Neural cell (in vitro differentiated cells): Measurements from ENCODE around the gene RIPK1. TPM values are rescaled to one million over a fixed set of nuclear protein-coding genes. Genes with fewer than 3 reads are reported as not detected.

Source experiments
- H2AFZ ChIP-seq: fragments of 200-600, 300-800 bp; sonication (generic), shearing (Covaris generic); 2 replicates; pipeline ENCODE4 v1.6.0; 2014; ENCODE audit warnings: low read depth, mild to moderate bottlenecking, antibody characterized with exemption, low read length, moderate library complexity
- H3F3A ChIP-seq: fragments of 200-600 bp; shearing (Covaris generic); 2 replicates; pipeline ENCODE4 v1.6.1; 2016; ENCODE audit warnings: mild to moderate bottlenecking, moderate library complexity, mixed read lengths, antibody characterized with exemption, low read length; ENCODE audit not compliant: insufficient read depth, poor library complexity, severe bottlenecking
- H3K27ac ChIP-seq: fragments of 200-600, 300-800 bp; sonication (generic), shearing (Covaris generic); 2 replicates; pipeline ENCODE4 v1.5.1; 2014; ENCODE audit warnings: mild to moderate bottlenecking, low read length, moderate library complexity
- H3K27me3 ChIP-seq: fragments of 300-800, 200-600 bp; sonication (generic), shearing (Covaris generic); 2 replicates; pipeline ENCODE4 v1.6.0; 2014; ENCODE audit warnings: mild to moderate bottlenecking, low read depth, low read length, moderate library complexity; ENCODE audit not compliant: insufficient read depth
- H3K36me3 ChIP-seq: fragments of 300-800, 200-600 bp; sonication (generic), shearing (Covaris generic); 2 replicates; pipeline ENCODE4 v1.5.1; 2014; ENCODE audit warnings: mild to moderate bottlenecking, antibody characterized with exemption, low read length, moderate library complexity; ENCODE audit not compliant: insufficient read depth
- H3K4me2 ChIP-seq: fragments of 300-800, 200-600 bp; sonication (generic), shearing (Covaris generic); 2 replicates; pipeline ENCODE4 v1.6.0; 2014; ENCODE audit warnings: mild to moderate bottlenecking, low read length
- H3K4me3 ChIP-seq: fragments of 300-800, 200-600 bp; sonication (generic), shearing (Covaris generic); 2 replicates; pipeline ENCODE4 v1.5.1; 2014; ENCODE audit warnings: mild to moderate bottlenecking, low read length, moderate library complexity
- H3K79me2 ChIP-seq: fragments of 200-600 bp; shearing (Covaris generic); replicated peaks from 2 replicates; pipeline ENCODE4 v1.6.0; 2014; ENCODE audit warnings: mild to moderate bottlenecking, low read length, moderate library complexity; ENCODE audit not compliant: insufficient read depth
- H3K9ac ChIP-seq: fragments of 300-800, 200-600 bp; sonication (generic), shearing (Covaris generic); 2 replicates; pipeline ENCODE4 v1.6.1; 2016; ENCODE audit warnings: mild to moderate bottlenecking, low read length, mixed read lengths
- H3K9me2 ChIP-seq: fragments of 200-600 bp; shearing (Covaris generic); 2 replicates; pipeline ENCODE4 v1.6.1; 2016; ENCODE audit warnings: mild to moderate bottlenecking, low read length, mixed read lengths; ENCODE audit not compliant: insufficient read depth
- H3K9me3 ChIP-seq: fragments of 200-600, 300-800 bp; sonication (generic), shearing (Covaris generic); 2 replicates; pipeline ENCODE4 v1.6.1; 2016; ENCODE audit warnings: mild to moderate bottlenecking, mixed run types, low read length, moderate library complexity, mixed read lengths
- H4K20me1 ChIP-seq: fragments of 200-600 bp; shearing (Covaris generic); 2 replicates; pipeline ENCODE4 v1.6.1; 2016; ENCODE audit warnings: mild to moderate bottlenecking, mixed run types; ENCODE audit not compliant: insufficient read depth
- CTCF ChIP-seq: fragments of 450-650 bp; IDR thresholded peaks from 2 replicates; pipeline ENCODE4 v1.5.1; 2014; ENCODE audit warnings: antibody characterized with exemption, mild to moderate bottlenecking, moderate library complexity; ENCODE audit not compliant: poor library complexity, severe bottlenecking
- EP300 ChIP-seq: fragments of 450-650 bp; conservative IDR thresholded peaks from 2 replicates; pipeline ENCODE4 v1.6.1; 2014; ENCODE audit warnings: antibody characterized with exemption, mild to moderate bottlenecking, moderate library complexity; ENCODE audit not compliant: poor library complexity, severe bottlenecking
- POLR2AphosphoS5 ChIP-seq: IDR thresholded peaks from 2 replicates; pipeline ENCODE4 v1.6.1; 2012
- RAD21 ChIP-seq: fragments of 450-650 bp; conservative IDR thresholded peaks from 2 replicates; pipeline ENCODE4 v1.6.1; 2014; ENCODE audit warnings: antibody characterized with exemption, mild to moderate bottlenecking, moderate library complexity
- REST ChIP-seq: IDR thresholded peaks from 2 replicates; pipeline ENCODE4 v1.6.1; 2012; ENCODE audit warnings: borderline replicate concordance
- SMC3 ChIP-seq: fragments of 450-650 bp; conservative IDR thresholded peaks from 2 replicates; pipeline ENCODE4 v1.6.1; 2014; ENCODE audit warnings: antibody characterized with exemption, mild to moderate bottlenecking, moderate library complexity; ENCODE audit not compliant: poor library complexity
- TAF1 ChIP-seq: IDR thresholded peaks from 2 replicates; pipeline ENCODE4 v1.6.1; 2012; ENCODE audit warnings: low read depth
- polyA plus RNA-seq: library from polyadenylated mRNA; depleted of rRNA; stranded (reverse); fragments of >200 nt; gene quantifications from 2 replicates; pipeline ENCODE4 v1.2.3, GENCODE V29; 2014

Gene RIPK1
- polyA plus RNA-seq, 1 donor from 2014 or later: 8.5 TPM

- Histone ChIP-seq H3K9ac (no peak overlapping the region), H3K9me3 (no peaks in the 10 kb centered on the region), H2AFZ (no peak overlapping the region), H3K36me3 (peaks cover 4% of the 10 kb centered on the region), H3K9me2 (no peaks in the 10 kb centered on the region), H3K27me3 (no peaks in the 10 kb centered on the region), H3F3A (no peaks in the 10 kb centered on the region), H4K20me1 (no peaks in the 10 kb centered on the region), H3K4me3 (no peak overlapping the region), H3K27ac (no peak overlapping the region), H3K79me2 (peaks cover 6% of the 10 kb centered on the region), H3K4me2 (no peak overlapping the region)
- TF ChIP-seq EP300 (no peak), CTCF (no peak)
These were observed 60.2 kb downstream of the RIPK1 start for GRCh38 chr6:3128356-3129108.

DNA sequence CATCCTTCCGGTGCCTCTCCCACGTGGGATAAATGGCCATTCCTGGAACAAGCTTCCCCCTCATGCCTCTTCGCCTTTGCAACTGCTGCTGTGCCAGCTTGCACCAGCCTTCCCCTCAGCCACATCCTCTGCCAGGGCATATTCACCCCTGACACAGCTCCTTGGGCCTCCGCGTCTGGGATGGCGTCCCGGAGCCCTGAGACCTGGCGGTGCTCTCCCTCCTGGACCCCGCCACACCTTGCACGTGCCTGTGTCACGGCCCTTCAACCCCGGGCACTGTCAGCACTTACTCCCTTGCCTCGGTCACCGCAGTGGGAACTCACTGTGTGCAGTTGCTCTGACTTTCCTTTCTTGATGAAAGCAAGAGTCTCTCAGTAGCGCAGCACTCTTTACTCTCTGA is 63.4 kb downstream of the RIPK1 start:
- Histone ChIP-seq H3K9ac (no peak overlapping the region), H2AFZ (no peak overlapping the region), H3F3A (no peaks in the 10 kb centered on the region), H3K27me3 (no peaks in the 10 kb centered on the region), H3K4me3 (no peak overlapping the region), H3K27ac (no peak overlapping the region), H3K9me3 (no peaks in the 10 kb centered on the region), H3K36me3 (peaks cover 4% of the 10 kb centered on the region), H3K9me2 (no peaks in the 10 kb centered on the region), H4K20me1 (no peaks in the 10 kb centered on the region), H3K79me2 (no peaks in the 10 kb centered on the region), H3K4me2 (no peak overlapping the region)
- TF ChIP-seq EP300: no peak
- TF ChIP-seq RAD21: no peak
- no peak for TF ChIP-seq SMC3
- no peak for TF ChIP-seq TAF1
- no peak for TF ChIP-seq CTCF
- TF ChIP-seq POLR2AphosphoS5: no peak

GRCh38 chr6:3133515-3133914 is 65.2 kb downstream of the RIPK1 start:
- H3K9ac ChIP-seq: no peak overlapping the region
- H2AFZ ChIP-seq: no peak overlapping the region
- H3F3A ChIP-seq: no peaks in the 10 kb centered on the region
- no peaks in the 10 kb centered on the region for H3K9me3 ChIP-seq
- no peaks in the 10 kb centered on the region for H3K27me3 ChIP-seq
- H3K4me3 ChIP-seq: no peak overlapping the region
- TF ChIP-seq REST: no peak
- H4K20me1 ChIP-seq: no peaks in the 10 kb centered on the region
- no peak overlapping the region for H3K4me2 ChIP-seq
- peaks cover 4% of the 10 kb centered on the region for H3K36me3 ChIP-seq
- H3K9me2 ChIP-seq: no peaks in the 10 kb centered on the region
- no peaks in the 10 kb centered on the region for H3K79me2 ChIP-seq
- H3K27ac ChIP-seq: no peak overlapping the region
